ENCODE results near the gene SYT7. TPM values are rescaled to one million over a fixed set of nuclear protein-coding genes. Genes with fewer than 3 reads are reported as not detected.

SYT7 gene
- total RNA-seq, 2 donors from 2014 or later = 2.6 TPM; not detected in 1

- no peaks in the 10 kb centered on the region for H3K9me3 ChIP-seq
- no peak overlapping the region for H3K27ac ChIP-seq
- H3K4me3 ChIP-seq = no peak overlapping the region
- no peak for ATAC-seq (ENCODE audit: insufficient number of reproducible peaks, low FRiP score, low read depth)
- peaks cover 0 to 6% of the 10 kb centered on the region in 2 donors for H3K4me1 ChIP-seq (ENCODE audit: control insufficient read depth in 1 of 2, low read depth in 2 of 2)
- no peaks in the 10 kb centered on the region for H3K36me3 ChIP-seq
- DNase-seq (ENCODE audit: low spot score) = no peak
- no peak for TF ChIP-seq CTCF (IDR thresholded peaks at IDR 0.05)
- no peaks in the 10 kb centered on the region for H3K27me3 ChIP-seq (replicated peaks; ENCODE audit: insufficient read depth)
Measured at GRCh38 chr11:61594907-61595257, 14.0 kb upstream of the SYT7 start.

- ATAC-seq (ENCODE audit: insufficient number of reproducible peaks, low FRiP score, low read depth) = no peak
- no peak for TF ChIP-seq CTCF (IDR thresholded peaks at IDR 0.05)
Measured at GRCh38 chr11:61593151-61593550, 12.3 kb upstream of the SYT7 start.

GRCh38 chr11:61592176-61592575 lies 11.3 kb upstream of the SYT7 start:
- peaks cover 7 to 17% of the 10 kb centered on the region in 2 donors for H3K4me1 ChIP-seq (ENCODE audit: control insufficient read depth in 1 of 2, low read depth in 2 of 2)
- ATAC-seq (ENCODE audit: insufficient number of reproducible peaks, low FRiP score, low read depth) (no peak), DNase-seq (ENCODE audit: low spot score) (no peak)
- TF ChIP-seq CTCF (IDR thresholded peaks at IDR 0.05) = no peak
- H3K9me3 ChIP-seq = no peaks in the 10 kb centered on the region
- H3K27me3 ChIP-seq (replicated peaks; ENCODE audit: insufficient read depth) = no peaks in the 10 kb centered on the region
- no peak overlapping the region for H3K4me3 ChIP-seq
- H3K36me3 ChIP-seq = no peaks in the 10 kb centered on the region
- no peak overlapping the region for H3K27ac ChIP-seq

More at GRCh38 chr11:61593151-61593550, 12.3 kb upstream of the SYT7 start:
- H3K27ac ChIP-seq = no peak overlapping the region
- no peak for DNase-seq (ENCODE audit: low spot score)
- no peaks in the 10 kb centered on the region for H3K27me3 ChIP-seq (replicated peaks; ENCODE audit: insufficient read depth)
- no peaks in the 10 kb centered on the region for H3K36me3 ChIP-seq
- H3K4me1 ChIP-seq (ENCODE audit: control insufficient read depth in 1 of 2, low read depth in 2 of 2) = peaks cover 0 to 7% of the 10 kb centered on the region in 2 donors
- H3K9me3 ChIP-seq = no peaks in the 10 kb centered on the region
- no peak overlapping the region for H3K4me3 ChIP-seq

- no peaks in the 10 kb centered on the region for H3K36me3 ChIP-seq
- no peak for TF ChIP-seq CTCF (IDR thresholded peaks at IDR 0.05)
- H3K27ac ChIP-seq = no peak overlapping the region
- H3K27me3 ChIP-seq (replicated peaks; ENCODE audit: insufficient read depth) = no peaks in the 10 kb centered on the region
- ATAC-seq (ENCODE audit: insufficient number of reproducible peaks, low FRiP score, low read depth) (no peak), DNase-seq (ENCODE audit: low spot score) (no peak)
- H3K4me1 ChIP-seq (ENCODE audit: control insufficient read depth in 1 of 2, low read depth in 2 of 2) = peaks cover 9 to 20% of the 10 kb centered on the region in 2 donors
- no peaks in the 10 kb centered on the region for H3K9me3 ChIP-seq
- no peak overlapping the region for H3K4me3 ChIP-seq
Measured at GRCh38 chr11:61589961-61590360, 9.1 kb upstream of the SYT7 start.

GRCh38 chr11:61588728-61589191 lies 7.9 kb upstream of the SYT7 start:
- H3K4me3 ChIP-seq = peak overlapping the region; percentile 83
- no peaks in the 10 kb centered on the region for H3K27me3 ChIP-seq (replicated peaks; ENCODE audit: insufficient read depth)
- H3K27ac ChIP-seq = no peak overlapping the region
- no peak for TF ChIP-seq CTCF (IDR thresholded peaks at IDR 0.05)
- ATAC-seq (ENCODE audit: insufficient number of reproducible peaks, low FRiP score, low read depth) = no peak
- no peaks in the 10 kb centered on the region for H3K36me3 ChIP-seq
- DNase-seq (ENCODE audit: low spot score) = no peak
- no peaks in the 10 kb centered on the region for H3K9me3 ChIP-seq
- peaks cover 9 to 20% of the 10 kb centered on the region in 2 donors for H3K4me1 ChIP-seq (ENCODE audit: control insufficient read depth in 1 of 2, low read depth in 2 of 2)
